Prostate gland (tissue), 2 donors: ENCODE results near the gene POGLUT2. TPM values are rescaled to one million over a fixed set of nuclear protein-coding genes. Genes with fewer than 3 reads are reported as not detected.

ENCODE experiments used
- DNase-seq: peaks from one replicate; pipeline ENCODE4 v3.0.0-alpha.2; 2019; ENCODE audit warnings: low spot score
- H3K27ac ChIP-seq, 2 donors: fragments of 200-600 bp; sonication (generic); 2 replicates each; pipeline ENCODE4 v1.5.1; 2017 to 2019
- H3K27me3 ChIP-seq: fragments of 200-600 bp; sonication (generic); replicated peaks from 2 replicates; pipeline ENCODE4 v1.5.1; 2019; ENCODE audit not compliant: insufficient read depth
- H3K36me3 ChIP-seq, 2 donors: fragments of 200-600 bp; sonication (generic); 1 replicate in 1 of 2; 2 replicates in 1 of 2; pipeline versions ENCODE4 v1.5.1 to v1.8.1; 2017 to 2019
- H3K4me1 ChIP-seq: fragments of 200-600 bp; sonication (generic); replicated peaks from 2 replicates; pipeline ENCODE4 v1.5.1; 2019
- H3K4me3 ChIP-seq, 2 donors: fragments of 200-600 bp; sonication (generic); 2 replicates each; pipeline ENCODE4 v1.5.1; 2017 to 2019
- H3K9me3 ChIP-seq: fragments of 200-600 bp; sonication (generic); 2 replicates; pipeline ENCODE4 v1.5.1; 2017
- CTCF ChIP-seq, 4 experiments: fragments of 200-600 bp in 2 of 4; fragments of 450-650 bp in 2 of 4; sonication (generic) in 2 of 4; IDR thresholded peaks; 1 replicate in 3 of 4; 2 replicates in 1 of 4; pipeline ENCODE4 v1.5.1; 2016 to 2019; ENCODE audit warnings: antibody characterized with exemption in 4 of 4, mild to moderate bottlenecking in 2 of 4, moderate library complexity in 2 of 4
- POLR2A ChIP-seq: fragments of 450-650 bp; IDR thresholded peaks from one replicate; pipeline ENCODE4 v1.6.1; 2016; ENCODE audit warnings: antibody characterized with exemption, mild to moderate bottlenecking
- POLR2AphosphoS5 ChIP-seq: sonication (generic); formaldehyde crosslinking; IDR thresholded peaks from one replicate; pipeline ENCODE4 v1.6.1; 2017; ENCODE audit warnings: antibody characterized with exemption
- WGBS: methylation state at CpG from one replicate; pipeline ENCODE4 v1.1.5; 2018; 5-methylcytosine and 5-hydroxymethylcytosine counted together
- intact Hi-C: fragments of 100-400 bp; cut with DNase I; formaldehyde crosslinking; loops from one replicate; pipeline ENCODE4 v1.14.2; 2022
- total RNA-seq, 2 donors: library from RNA; depleted of rRNA; stranded (reverse); fragments of >200 nt; gene quantifications; one replicate each; pipeline ENCODE4 v1.1.0, GENCODE V29; 2016

The POGLUT2 gene
- total RNA-seq, 2 donors from 2014 or later = 3.9 to 4.0 TPM

- TF ChIP-seq POLR2AphosphoS5 (no peak), POLR2A (no peak), CTCF (IDR thresholded peaks at IDR 0.05) (no peak)
- Histone ChIP-seq H3K4me3 (no peak overlapping the region), H3K4me1 (no peaks in the 10 kb centered on the region), H3K36me3 (no peaks in the 10 kb centered on the region), H3K9me3 (no peaks in the 10 kb centered on the region), H3K27ac (no peak overlapping the region), H3K27me3 (no peaks in the 10 kb centered on the region)
- intact Hi-C loops = no loop called here
- DNase-seq = no peak
- WGBS = 72% methylated on average over 1 of the region's 1 CpG
These were observed 37.7 kb downstream of the POGLUT2 start for GRCh38 chr13:102761071-102761470.

GRCh38 chr13:102758842-102759241 is 39.9 kb downstream of the POGLUT2 start:
- intact Hi-C loops = no loop called here
- 90% methylated on average over 2 of the region's 2 CpGs for whole genome bisulfite sequencing
- no peaks in the 10 kb centered on the region for H3K27me3 ChIP-seq
- no peak overlapping the region for H3K27ac ChIP-seq
- H3K4me1 ChIP-seq = no peaks in the 10 kb centered on the region
- TF ChIP-seq CTCF (IDR thresholded peaks at IDR 0.05) (no peak), POLR2A (no peak), POLR2AphosphoS5 (no peak)
- no peaks in the 10 kb centered on the region for H3K9me3 ChIP-seq
- no peak overlapping the region for H3K4me3 ChIP-seq
- DNase-seq = no peak
- no peaks in the 10 kb centered on the region for H3K36me3 ChIP-seq

DNA sequence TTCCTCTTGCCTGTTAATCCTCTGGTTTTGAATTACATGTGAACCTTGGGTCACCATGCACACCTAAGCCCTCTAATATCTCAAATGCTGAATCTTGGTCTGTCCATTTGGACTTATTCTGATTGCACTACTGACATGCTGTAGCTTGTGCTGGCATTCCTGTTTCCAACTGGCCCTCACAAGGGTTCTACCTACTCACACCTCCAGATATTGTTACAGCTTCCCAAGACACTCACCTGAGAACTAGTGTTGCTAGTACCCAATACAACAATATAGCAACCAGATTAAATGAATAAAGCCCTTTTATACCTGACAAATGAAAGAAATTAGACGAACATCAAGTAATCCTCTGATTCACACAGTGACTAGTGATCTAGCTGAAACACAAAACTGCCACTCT is 41.8 kb downstream of the POGLUT2 start:
- H3K4me3 ChIP-seq = no peak overlapping the region
- no peaks in the 10 kb centered on the region for H3K36me3 ChIP-seq
- TF ChIP-seq POLR2A (no peak), POLR2AphosphoS5 (no peak), CTCF (IDR thresholded peaks at IDR 0.05) (no peak)
- no peaks in the 10 kb centered on the region for H3K9me3 ChIP-seq
- H3K27me3 ChIP-seq = no peaks in the 10 kb centered on the region
- 85% methylated on average over 1 of the region's 1 CpG for WGBS
- H3K27ac ChIP-seq = no peak overlapping the region
- intact Hi-C loops = no loop called here
- H3K4me1 ChIP-seq = no peaks in the 10 kb centered on the region
- no peak for DNase-seq

DNA sequence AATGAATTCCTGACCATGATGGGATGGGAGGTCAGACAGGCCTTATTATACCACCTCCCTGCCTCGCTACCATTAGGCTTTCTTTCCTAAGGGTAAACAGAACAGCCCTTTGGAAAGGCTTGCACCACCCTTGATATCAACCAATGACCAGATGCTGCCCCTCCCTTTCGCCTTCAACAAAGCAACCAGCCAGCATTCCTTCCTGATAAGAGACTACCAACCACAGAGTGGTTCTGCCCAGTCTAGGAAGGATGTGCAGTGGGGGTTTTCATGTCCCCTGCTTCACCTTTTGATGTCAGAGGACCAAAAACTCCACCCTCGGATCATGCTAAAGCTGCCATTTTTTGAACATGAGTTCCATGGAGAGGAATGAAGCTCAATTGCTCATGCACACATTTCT is 46.9 kb downstream of the POGLUT2 start:
- H3K9me3 ChIP-seq = no peaks in the 10 kb centered on the region
- intact Hi-C loops = no loop called here
- H3K27ac ChIP-seq = no peak overlapping the region
- TF ChIP-seq CTCF (IDR thresholded peaks at IDR 0.05) = no peak
- TF ChIP-seq POLR2AphosphoS5 = no peak
- TF ChIP-seq POLR2A = no peak
- H3K4me1 ChIP-seq = no peaks in the 10 kb centered on the region
- 94% methylated on average over 3 of the region's 3 CpGs for WGBS
- no peaks in the 10 kb centered on the region for H3K36me3 ChIP-seq
- H3K27me3 ChIP-seq = no peaks in the 10 kb centered on the region
- H3K4me3 ChIP-seq = no peak overlapping the region
- DNase-seq = no peak

DNA sequence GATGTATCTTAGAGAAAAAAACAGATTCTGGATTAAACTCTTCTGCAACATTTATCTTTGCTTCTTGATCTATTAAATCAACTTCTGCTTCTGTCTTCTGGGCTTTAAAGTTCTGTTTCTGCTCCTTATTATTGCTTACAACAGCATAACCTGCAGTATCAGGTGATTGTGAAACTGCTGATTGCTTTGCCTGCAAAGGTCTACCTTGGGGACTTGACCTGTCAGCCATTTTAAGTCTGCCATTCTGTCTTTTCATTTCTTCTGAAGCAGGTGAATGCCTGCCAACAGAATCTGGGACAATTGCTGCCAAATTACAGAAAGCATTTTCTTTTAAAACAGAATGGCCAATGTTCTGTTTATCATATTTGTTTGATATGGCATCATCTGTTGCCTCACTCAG is 56.3 kb downstream of the POGLUT2 start:
- no peak overlapping the region for H3K27ac ChIP-seq
- TF ChIP-seq POLR2A (no peak), POLR2AphosphoS5 (no peak), CTCF (IDR thresholded peaks at IDR 0.05) (no peak)
- no peaks in the 10 kb centered on the region for H3K4me1 ChIP-seq
- H3K27me3 ChIP-seq = no peaks in the 10 kb centered on the region
- no peak overlapping the region for H3K4me3 ChIP-seq
- H3K9me3 ChIP-seq = no peaks in the 10 kb centered on the region
- intact Hi-C loops = no loop called here
- DNase-seq = no peak
- no peaks in the 10 kb centered on the region for H3K36me3 ChIP-seq
